Thyroid gland (tissue), 4 donors: ENCODE data around the gene SERPINF2. TPM values are rescaled to one million over a fixed set of nuclear protein-coding genes. Genes with fewer than 3 reads are reported as not detected.
"Not testable (repeated sequence)": the region's sequence is repeated elsewhere in the genome, so short reads cannot be mapped to it uniquely, and the experiment has no call there.

ENCODE experiments used
- DNase-seq, 2 donors: peaks; one replicate each; pipeline ENCODE4 v3.0.0-alpha.2; 2019
- H3K27ac ChIP-seq, 3 donors: fragments of 200-600 bp; sonication (generic); 1 replicate in 2 of 3; 2 replicates in 1 of 3; pipeline ENCODE4 v1.5.1; 2016 to 2019; ENCODE audit warnings: mild to moderate bottlenecking in 1 of 3, moderate library complexity in 1 of 3
- H3K27me3 ChIP-seq: fragments of 200-600 bp; sonication (generic); one replicate; pipeline ENCODE4 v1.5.1; 2019
- H3K36me3 ChIP-seq, 2 donors: fragments of 200-600 bp; sonication (generic); one replicate each; pipeline ENCODE4 v1.5.1; 2016 to 2019
- H3K4me1 ChIP-seq, 2 donors: fragments of 200-600 bp; sonication (generic); one replicate each; pipeline ENCODE4 v1.5.1; 2017 to 2019
- H3K4me3 ChIP-seq, 3 donors: fragments of 200-600 bp; sonication (generic); replicated peaks in 1 of 3; 1 replicate in 2 of 3; 2 replicates in 1 of 3; pipeline ENCODE4 v1.5.1; 2016; ENCODE audit warnings: mild to moderate bottlenecking in 1 of 3
- H3K9me3 ChIP-seq: fragments of 200-600 bp; sonication (generic); one replicate; pipeline ENCODE4 v1.5.1; 2017
- POLR2A ChIP-seq, 2 donors: fragments of 450-650 bp; IDR thresholded peaks; one replicate each; pipeline ENCODE4 v1.6.1; 2017; ENCODE audit warnings: antibody characterized with exemption in 2 of 2, mild to moderate bottlenecking in 2 of 2, moderate library complexity in 1 of 2
- WGBS, 2 donors: methylation state at CpG; one replicate each; pipeline ENCODE4 v1.1.5; 2017; 5-methylcytosine and 5-hydroxymethylcytosine counted together
- intact Hi-C: fragments of 100-400 bp; cut with DNase I; formaldehyde crosslinking; loops from one replicate; pipeline ENCODE4 v1.15.1; 2023
- total RNA-seq, 4 donors: library from RNA; depleted of rRNA; stranded (reverse); fragments of >200 nt; gene quantifications; one replicate each; pipeline ENCODE4 v1.2.3, GENCODE V29; 2016
- TF ChIP-seq, protein P1 (sequence below), 6 experiments: fragments of 200-600 bp in 3 of 6; fragments of 450-650 bp in 3 of 6; sonication (generic) in 3 of 6; IDR thresholded peaks; one replicate each; pipeline ENCODE4 v1.5.1; 2016 to 2019; ENCODE audit warnings: antibody characterized with exemption in 6 of 6, mild to moderate bottlenecking in 2 of 6, inconsistent platforms in 1 of 6, moderate library complexity in 1 of 6

The SERPINF2 gene
- total RNA-seq, 4 donors from 2014 or later: 4.3 to 9.7 (median 7.1) TPM

DNA sequence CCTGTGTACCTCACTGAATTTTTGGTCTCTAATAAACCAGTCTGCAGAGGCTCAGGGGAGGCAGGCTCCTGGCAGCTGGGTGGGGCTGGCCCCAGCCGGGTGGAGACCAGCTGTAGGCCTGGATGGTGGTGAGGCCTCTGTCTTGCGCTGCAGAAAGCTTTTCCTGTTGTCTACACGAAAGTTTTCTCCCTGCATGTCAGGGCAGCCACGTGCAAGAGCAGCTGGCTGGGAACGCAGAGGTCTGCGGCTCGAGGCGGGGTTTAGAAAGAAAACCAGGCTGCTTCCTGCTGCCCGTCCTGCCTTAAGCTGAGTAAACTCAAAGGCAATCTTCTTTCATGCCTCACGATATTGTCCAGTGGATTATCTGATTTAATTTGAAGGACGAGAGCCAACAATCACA, 21.6 kb downstream of the SERPINF2 start:
- TF ChIP-seq, protein P1, sequence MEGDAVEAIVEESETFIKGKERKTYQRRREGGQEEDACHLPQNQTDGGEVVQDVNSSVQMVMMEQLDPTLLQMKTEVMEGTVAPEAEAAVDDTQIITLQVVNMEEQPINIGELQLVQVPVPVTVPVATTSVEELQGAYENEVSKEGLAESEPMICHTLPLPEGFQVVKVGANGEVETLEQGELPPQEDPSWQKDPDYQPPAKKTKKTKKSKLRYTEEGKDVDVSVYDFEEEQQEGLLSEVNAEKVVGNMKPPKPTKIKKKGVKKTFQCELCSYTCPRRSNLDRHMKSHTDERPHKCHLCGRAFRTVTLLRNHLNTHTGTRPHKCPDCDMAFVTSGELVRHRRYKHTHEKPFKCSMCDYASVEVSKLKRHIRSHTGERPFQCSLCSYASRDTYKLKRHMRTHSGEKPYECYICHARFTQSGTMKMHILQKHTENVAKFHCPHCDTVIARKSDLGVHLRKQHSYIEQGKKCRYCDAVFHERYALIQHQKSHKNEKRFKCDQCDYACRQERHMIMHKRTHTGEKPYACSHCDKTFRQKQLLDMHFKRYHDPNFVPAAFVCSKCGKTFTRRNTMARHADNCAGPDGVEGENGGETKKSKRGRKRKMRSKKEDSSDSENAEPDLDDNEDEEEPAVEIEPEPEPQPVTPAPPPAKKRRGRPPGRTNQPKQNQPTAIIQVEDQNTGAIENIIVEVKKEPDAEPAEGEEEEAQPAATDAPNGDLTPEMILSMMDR (IDR thresholded peaks at IDR 0.05): no peak
- no peak for TF ChIP-seq POLR2A (IDR thresholded peaks at IDR 0.05)
- H3K27ac ChIP-seq: peak overlapping the region; percentile 30 to 76 (median 75)
- peak overlapping the region in 1 of 3 donors; percentile 13 for H3K4me3 ChIP-seq
- H3K4me1 ChIP-seq: peaks cover 0 to 17% of the 10 kb centered on the region in 2 donors
- intact Hi-C loops: no loop called here
- whole genome bisulfite sequencing, 2 donors: 46 to 59% methylated on average over 9 to 11 of the region's 11 CpGs
- no peaks in the 10 kb centered on the region for H3K36me3 ChIP-seq
- DNase-seq: peak in 1 of 2 donors; percentile 44
- H3K9me3 ChIP-seq: no peaks in the 10 kb centered on the region
- no peaks in the 10 kb centered on the region for H3K27me3 ChIP-seq

DNA sequence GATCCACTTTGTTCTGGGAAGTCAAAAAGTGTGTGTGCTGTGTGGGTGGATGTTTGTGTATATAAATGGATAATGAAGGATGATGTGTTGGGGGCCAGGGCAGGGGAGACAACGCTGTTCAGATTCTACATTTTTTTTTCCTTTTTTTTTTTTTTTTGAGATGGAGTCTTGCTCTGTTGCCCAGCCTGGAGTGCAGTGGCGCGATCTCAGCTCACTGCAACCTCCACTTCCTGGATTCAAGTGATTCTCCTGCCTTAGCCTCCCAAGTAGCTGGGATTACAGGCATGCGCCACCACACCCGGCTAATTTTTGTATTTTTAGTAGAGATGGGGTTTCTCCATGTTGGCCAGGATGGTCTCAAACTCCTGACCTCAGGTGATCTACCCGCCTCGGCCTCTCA, 22.0 kb downstream of the SERPINF2 start:
- H3K27me3 ChIP-seq, intact Hi-C loops, H3K9me3 ChIP-seq, H3K4me3 ChIP-seq, H3K36me3 ChIP-seq, DNase-seq: not testable (repeated sequence)
- Histone ChIP-seq H3K4me1 (peaks cover 3 to 22% of the 10 kb centered on the region in 2 donors), H3K27ac (peak overlapping the region in 2 of 3 donors; percentile 75 to 76)
- WGBS, 2 donors: 90 to 91% methylated on average over 7 of the region's 7 CpGs

DNA sequence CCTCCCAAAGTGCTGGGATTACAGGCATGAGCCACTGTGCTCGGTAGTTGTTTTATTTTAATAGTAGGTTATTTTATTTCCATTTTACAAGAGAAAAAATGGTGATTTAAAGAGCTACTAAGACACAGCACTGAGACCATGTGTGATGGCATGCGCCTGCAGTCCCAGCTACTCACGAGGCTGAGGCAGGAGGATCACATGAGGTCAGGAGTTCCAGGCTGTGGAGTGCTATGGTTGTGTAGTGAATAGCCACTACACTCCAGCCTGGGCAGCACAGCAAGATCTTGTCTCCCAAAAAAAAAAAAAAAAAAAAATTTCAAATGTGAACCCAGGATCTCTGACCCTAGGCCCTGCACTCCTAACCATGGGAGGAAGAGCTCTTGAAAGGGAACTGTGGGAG, 22.9 kb downstream of the SERPINF2 start:
- peaks cover 9 to 26% of the 10 kb centered on the region in 2 donors for H3K4me1 ChIP-seq
- intact Hi-C loops: no loop called here
- TF ChIP-seq, protein P1 (IDR thresholded peaks at IDR 0.05): no peak
- no peak for TF ChIP-seq POLR2A (IDR thresholded peaks at IDR 0.05)
- no peak overlapping the region for H3K4me3 ChIP-seq
- WGBS, 2 donors: 88 to 92% methylated on average over 3 of the region's 3 CpGs
- H3K36me3 ChIP-seq: no peaks in the 10 kb centered on the region
- DNase-seq: no peak
- peak overlapping the region in 1 of 3 donors; percentile 76 for H3K27ac ChIP-seq
- H3K27me3 ChIP-seq: no peaks in the 10 kb centered on the region
- H3K9me3 ChIP-seq: no peaks in the 10 kb centered on the region

DNA sequence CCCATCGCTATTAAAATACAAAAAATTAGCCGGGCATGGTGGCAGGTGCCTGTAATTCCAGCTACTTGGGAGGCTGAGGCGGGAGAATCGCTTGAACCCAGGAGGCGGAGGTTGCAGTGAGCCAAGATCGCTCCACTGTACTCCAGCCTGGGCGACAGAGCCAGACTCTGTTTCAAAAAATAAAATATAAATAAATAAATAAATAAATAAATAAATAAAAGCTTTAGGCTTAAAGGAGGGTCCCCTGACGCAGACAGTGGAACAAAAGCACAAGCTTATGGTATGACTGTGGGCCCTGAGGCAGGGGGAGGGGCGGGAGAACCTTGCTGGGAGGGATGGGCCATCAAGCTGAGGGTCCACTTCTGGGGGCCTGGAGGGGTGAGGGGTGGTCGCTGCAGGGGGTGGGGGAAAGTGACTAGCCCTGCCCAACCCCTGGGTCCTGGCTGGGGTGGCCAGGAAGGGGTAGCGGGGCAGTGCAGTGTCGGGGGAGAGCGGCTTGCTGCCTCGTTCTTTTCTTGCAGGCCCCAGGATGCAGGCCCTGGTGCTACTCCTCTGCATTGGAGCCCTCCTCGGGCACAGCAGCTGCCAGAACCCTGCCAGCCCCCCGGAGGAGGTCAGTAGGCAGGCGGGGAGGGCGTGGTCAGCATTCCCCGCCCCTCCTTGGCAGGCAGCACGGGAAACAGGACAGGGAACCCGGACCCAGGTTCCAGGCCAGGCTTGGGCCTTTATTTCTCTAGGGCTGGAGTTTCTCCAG, 23.9 kb downstream of the SERPINF2 start:
- H3K36me3 ChIP-seq: peaks cover 0 to 2% of the 10 kb centered on the region in 2 donors
- H3K9me3 ChIP-seq: no peaks in the 10 kb centered on the region
- no peak overlapping the region for H3K4me3 ChIP-seq
- no peak for DNase-seq
- no peaks in the 10 kb centered on the region for H3K27me3 ChIP-seq
- H3K4me1 ChIP-seq: peaks cover 9 to 26% of the 10 kb centered on the region in 2 donors
- intact Hi-C loops: no loop called here
- no peak for TF ChIP-seq POLR2A (IDR thresholded peaks at IDR 0.05)
- TF ChIP-seq, protein P1 (IDR thresholded peaks at IDR 0.05): no peak
- whole genome bisulfite sequencing, 2 donors: 73 to 81% methylated on average over 17 to 20 of the region's 21 CpGs
- H3K27ac ChIP-seq: no peak overlapping the region

- Histone ChIP-seq H3K27ac (no peak overlapping the region), H3K4me3 (no peak overlapping the region), H3K27me3 (no peaks in the 10 kb centered on the region), H3K9me3 (no peaks in the 10 kb centered on the region), H3K36me3 (peaks cover 0 to 2% of the 10 kb centered on the region in 2 donors), H3K4me1 (peaks cover 9 to 26% of the 10 kb centered on the region in 2 donors)
- intact Hi-C loops: no loop called here
- 88 to 91% methylated on average over 11 to 12 of the region's 12 CpGs for WGBS, 2 donors
- no peak for DNase-seq
- TF ChIP-seq, protein P1 (IDR thresholded peaks at IDR 0.05): no peak
- TF ChIP-seq POLR2A (IDR thresholded peaks at IDR 0.05): no peak
Observed at GRCh38 chr17:1767358-1767757, 24.7 kb downstream of the SERPINF2 start.
